K562 (cell line): ENCODE measurements around the gene PCSK6. TPM values are rescaled to one million over a fixed set of nuclear protein-coding genes. Genes with fewer than 3 reads are reported as not detected.

Experiments used
- ATAC-seq: fragments of 200-7000 bp; cut with Tn5 transposase; 3 replicates; pipeline ENCODE4 v1.9.1; 2020; ENCODE audit warnings: moderate library complexity
- BruUV-seq: library from RNA; stranded (reverse); fragments of 400-500 nt; replicated peaks from 2 replicates; lab custom pipeline; 2021; lab: Mats Ljungman, UMichigan
- CTCF ChIA-PET: fragments of 300-600 bp; formaldehyde crosslinking; extraction: SDS; loops from one replicate; lab custom pipeline; 2021; ENCODE audit warnings: low intra/inter-chr PET ratio; lab: Yijun Ruan, JAX
- POLR2A ChIA-PET: fragments of 300-600, 350-650 bp; sonication (Branson Sonifier 250); formaldehyde crosslinking; extraction: SDS; loops from one replicate; lab custom pipeline; 2021; ENCODE audit warnings: antibody characterized with exemption, inconsistent platforms; lab: Yijun Ruan, JAX
- DNase-seq, 4 experiments: peaks; one replicate each; pipeline versions ENCODE4 v3.0.0 to v3.0.0-alpha.2; 2011 to 2018; ENCODE audit warnings: low spot score in 3 of 4, mixed read lengths in 3 of 4; ENCODE audit errors: extremely low read depth in 1 of 4
- FAIRE-seq: peaks from 2 replicates; lab custom pipeline; 2011; peaks lifted over from hg19 to GRCh38; lab: Jason Lieb, UNC
- H2AFZ ChIP-seq: 2 replicates; pipeline ENCODE4 v1.6.0; 2011; ENCODE audit warnings: low read depth, low read length, control low read depth, inconsistent platforms
- H3K27ac ChIP-seq: fragments of 200-600 bp; 3 replicates; pipeline ENCODE4 v1.8.0; 2011; ENCODE audit warnings: low read depth, mild to moderate bottlenecking, control low read depth, inconsistent platforms, low read length, moderate library complexity, mixed read lengths; ENCODE audit errors: extremely low read depth
- H3K27me3 ChIP-seq, 2 experiments: fragments of 300-600 bp in 1 of 2; 2 replicates in 1 of 2; 3 replicates in 1 of 2; pipeline versions ENCODE4 v1.6.0 to v1.8.0; 2011; ENCODE audit warnings: inconsistent platforms in 2 of 2, low read length in 2 of 2, mild to moderate bottlenecking in 1 of 2, mixed read lengths in 1 of 2, moderate library complexity in 1 of 2; ENCODE audit not compliant: control insufficient read depth in 2 of 2, insufficient read depth in 2 of 2
- H3K36me3 ChIP-seq: fragments of 300-600 bp; 3 replicates; pipeline ENCODE4 v1.8.0; 2011; ENCODE audit warnings: mild to moderate bottlenecking, low read length, inconsistent platforms; ENCODE audit not compliant: control insufficient read depth, insufficient read depth
- H3K4me1 ChIP-seq, 2 experiments: fragments of 200-600 bp in 1 of 2; replicated peaks in 1 of 2; 2 replicates in 1 of 2; 3 replicates in 1 of 2; pipeline versions ENCODE4 v1.5.1 to v1.8.0; 2011; ENCODE audit warnings: inconsistent platforms in 2 of 2, low read length in 2 of 2, mild to moderate bottlenecking in 1 of 2, mixed read lengths in 1 of 2, moderate library complexity in 1 of 2; ENCODE audit not compliant: control insufficient read depth in 2 of 2, insufficient read depth in 2 of 2
- H3K4me2 ChIP-seq: 2 replicates; pipeline ENCODE4 v1.6.1; 2011; ENCODE audit warnings: low read length, control low read depth, inconsistent platforms, mixed read lengths; ENCODE audit not compliant: insufficient read depth
- H3K4me3 ChIP-seq: fragments of 200-600 bp; sonication (generic), shearing (Covaris generic); 2 replicates; pipeline ENCODE4 v1.5.1; 2016; ENCODE audit warnings: control low read depth, inconsistent platforms
- H3K79me2 ChIP-seq: fragments of 200-600 bp; 3 replicates; pipeline ENCODE4 v1.8.0; 2011; ENCODE audit warnings: low read length, inconsistent platforms; ENCODE audit not compliant: control insufficient read depth, insufficient read depth
- H3K9ac ChIP-seq, 2 experiments: 2 replicates each; pipeline versions ENCODE4 v1.6.0 to v1.6.1; 2011; ENCODE audit warnings: low read depth in 2 of 2, low read length in 2 of 2, control low read depth in 1 of 2, inconsistent platforms in 1 of 2, mild to moderate bottlenecking in 1 of 2, mixed read lengths in 1 of 2; ENCODE audit not compliant: insufficient read depth in 1 of 2
- H3K9me1 ChIP-seq: one replicate; pipeline ENCODE4 v1.6.0; 2011; ENCODE audit warnings: inconsistent platforms, mild to moderate bottlenecking, low read length, moderate library complexity; ENCODE audit not compliant: control insufficient read depth, insufficient read depth
- H3K9me3 ChIP-seq: replicated peaks from 2 replicates; pipeline ENCODE4 v1.5.1; 2011; ENCODE audit warnings: low read depth, low read length, inconsistent platforms; ENCODE audit not compliant: control insufficient read depth, insufficient read depth
- H4K20me1 ChIP-seq: replicated peaks from 2 replicates; pipeline ENCODE4 v1.6.1; 2011; ENCODE audit warnings: low read length, inconsistent platforms, mixed read lengths; ENCODE audit not compliant: control insufficient read depth, insufficient read depth
- CUX1 ChIP-seq: fragments of 200-800 bp; sonication (Bioruptor generic); IDR thresholded peaks from 2 replicates; pipeline ENCODE4 v1.6.1; 2016; ENCODE audit warnings: missing genetic modification characterization, missing compliant biosample characterization
- FOXA1 ChIP-seq: fragments of 450-650 bp; IDR thresholded peaks from 2 replicates; pipeline ENCODE4 v1.6.1; 2016; ENCODE audit warnings: mild to moderate bottlenecking, borderline replicate concordance
- HBP1 ChIP-seq: fragments of 450-650 bp; formaldehyde crosslinking; IDR thresholded peaks from 2 replicates; pipeline ENCODE4 v1.4.0; 2022; ENCODE audit warnings: missing genetic modification characterization
- HOXB6 ChIP-seq: fragments of 250-450 bp; sonication (Bioruptor Pico); IDR thresholded peaks from 2 replicates; pipeline ENCODE4 v1.5.1; 2022; ENCODE audit warnings: mild to moderate bottlenecking, borderline replicate concordance
- STAT6 ChIP-seq: sonication (generic); formaldehyde crosslinking; IDR thresholded peaks from 2 replicates; pipeline ENCODE4 v1.8.1; 2023; ENCODE audit warnings: mild to moderate bottlenecking, missing genetic modification reagents
- ZBTB5 ChIP-seq: fragments of 450-650 bp; IDR thresholded peaks from 2 replicates; pipeline ENCODE4 v1.6.1; 2017; ENCODE audit warnings: antibody characterized with exemption
- ZNF561 ChIP-seq: fragments of 450-650 bp; formaldehyde crosslinking; conservative IDR thresholded peaks from 2 replicates; pipeline ENCODE4 v1.4.0; 2020; ENCODE audit warnings: mild to moderate bottlenecking, moderate library complexity
- WGBS: fragments of 100-300 bp; shearing (Covaris generic); methylation state at CpG from one replicate; pipeline ENCODE4 v1.1.6; 2016; ENCODE audit warnings: low coverage, mixed read lengths; ENCODE audit not compliant: insufficient coverage; ENCODE audit errors: missing lambda C conversion rate; 5-methylcytosine and 5-hydroxymethylcytosine counted together
- in situ Hi-C: fragments of 300-500 bp; cut with MboI; formaldehyde crosslinking; loops from 4 replicates; pipeline ENCODE4 v1.15.0; 2018; ENCODE audit warnings: inconsistent platforms, mixed read lengths
- intact Hi-C: fragments of 100-400 bp; cut with micrococcal nuclease; formaldehyde crosslinking; loops from 2 replicates; pipeline ENCODE4 v1.14.2; 2022
- polyA plus RNA-seq, 8 experiments: library from polyadenylated mRNA; depleted of rRNA in 4 of 8; stranded (reverse) in 5 of 8; unstranded in 3 of 8; fragments of >200 nt; fragmentation: Nextera tagmentation in 2 of 8; fragmentation: Illumina TruSeq in 1 of 8; extraction: Ambion mirVana in 2 of 8; extraction: Trizol in 1 of 8; gene quantifications; 2 replicates each; pipeline versions ENCODE4 v1.2.1 to v1.2.3, GENCODE V29; 2011 to 2014; ENCODE audit warnings: inconsistent platforms in 1 of 8, missing spikeins in 1 of 8
- total RNA-seq, 7 experiments: library from RNA; depleted of rRNA in 6 of 7; stranded (reverse); fragments of >200 nt in 6 of 7; fragmentation: Illumina TruSeq in 2 of 7; extraction: Trizol in 2 of 7; gene quantifications; 2 replicates each; pipeline versions ENCODE4 v1.2.1 to v1.2.3, GENCODE V29; 2011 to 2021; ENCODE audit warnings: low replicate concordance in 1 of 7

Gene PCSK6
- total and polyA plus RNA-seq, 9 of the 15 experiments (the other 6 are each of a cell fraction or from before 2014, with no cell fraction given) = 2.2 to 32.6 (median 14.5) TPM

GRCh38 chr15:101348643-101349042, 140.9 kb downstream of the PCSK6 start (continued):
- TF ChIP-seq ZBTB5 (no peak), HOXB6 (no peak), HBP1 (CRISPR knock-in tag) (no peak), STAT6 (CRISPR knock-in tag) (no peak)

GRCh38 chr15:101348015-101348414, 141.5 kb downstream of the PCSK6 start:
- TF ChIP-seq ZNF561 (CRISPR knock-in tag) = no peak
- no peak for TF ChIP-seq CUX1
- no peak for TF ChIP-seq FOXA1
- 47% methylated on average over 16 of the region's 17 CpGs for WGBS
- Histone ChIP-seq H3K4me2 (no peak overlapping the region), H3K36me3 (no peaks in the 10 kb centered on the region), H3K27me3 (peaks cover 0 to 21% of the 10 kb centered on the region in 2 experiments; a peak in 1 of 5 replicates), H3K4me1 (no peaks in the 10 kb centered on the region; a peak in 1 of 5 replicates), H3K9me3 (no peaks in the 10 kb centered on the region), H3K27ac (no peak overlapping the region), H3K9ac (no peak overlapping the region), H2AFZ (no peak overlapping the region), H3K4me3 (no peak overlapping the region), H3K9me1 (no peaks in the 10 kb centered on the region), H3K79me2 (no peaks in the 10 kb centered on the region), H4K20me1 (no peaks in the 10 kb centered on the region)
- intact Hi-C loops = no loop called here
- no TSS peak for BruUV-seq
- ATAC-seq (no peak), DNase-seq (no peak), FAIRE-seq (no peak)
- in situ Hi-C loops = no loop called here
- CTCF ChIA-PET = no interaction called here
- POLR2A ChIA-PET = no interaction called here
